Fibroblast of skin of right biceps (primary cell): ENCODE results near the gene TTR.

Experiments
- DNase-seq: peaks from one replicate; pipeline ENCODE4 v3.0.0-alpha.2; 2013

Gene TTR

GRCh38 chr18:31581498-31582197 is 10.0 kb upstream of the TTR start:
- peak; percentile 78 for DNase-seq

GRCh38 chr18:31583185-31583854 is 8.4 kb upstream of the TTR start:
- DNase-seq, result no peak

- no peak for DNase-seq
These were observed 5.7 kb upstream of the TTR start for GRCh38 chr18:31585991-31586390.

- DNase-seq, result no peak
These were observed 5.1 kb upstream of the TTR start for GRCh38 chr18:31586616-31587015.

- no peak for DNase-seq
These were observed 4.1 kb upstream of the TTR start for GRCh38 chr18:31587529-31587928.

- DNase-seq, result no peak
These were observed 1.1 kb upstream of the TTR start for GRCh38 chr18:31590570-31590969.

GRCh38 chr18:31591113-31591512 is 564 bp upstream of the TTR start:
- DNase-seq, result no peak

GRCh38 chr18:31592506-31593157 is 955 bp downstream of the TTR start:
- no peak for DNase-seq

GRCh38 chr18:31595121-31595771 is 3.6 kb downstream of the TTR start:
- DNase-seq, result peak; percentile 45

GRCh38 chr18:31596081-31596872 is 4.6 kb downstream of the TTR start:
- DNase-seq, result peak; percentile 72

GRCh38 chr18:31598021-31598805 is 6.5 kb downstream of the TTR start:
- peak; percentile 18 for DNase-seq

GRCh38 chr18:31603315-31603714 is 11.6 kb downstream of the TTR start:
- DNase-seq, result peak; percentile 45

- no peak for DNase-seq
These were observed 14.6 kb downstream of the TTR start for GRCh38 chr18:31606265-31606664.

- DNase-seq, result no peak
These were observed 15.7 kb downstream of the TTR start for GRCh38 chr18:31607384-31607783.

GRCh38 chr18:31609886-31610285 is 18.2 kb downstream of the TTR start:
- no peak for DNase-seq

GRCh38 chr18:31610286-31611205 is 18.9 kb downstream of the TTR start:
- no peak for DNase-seq

GRCh38 chr18:31611511-31611910 is 19.8 kb downstream of the TTR start:
- no peak for DNase-seq

- DNase-seq, result peak; percentile 3
These were observed 20.4 kb downstream of the TTR start for GRCh38 chr18:31612124-31612523.

- no peak for DNase-seq
These were observed 22.4 kb downstream of the TTR start for GRCh38 chr18:31614044-31614443.

GRCh38 chr18:31616586-31616985 is 24.9 kb downstream of the TTR start:
- no peak for DNase-seq
